GM21367 (cell line): ENCODE measurements around the gene PLA2G12A.
A peak's percentile ranks its signal among the peaks of the same experiment; 100 is the strongest.
"Not testable (repeated sequence)": the region's sequence is repeated elsewhere in the genome, so short reads cannot be mapped to it uniquely, and the experiment has no call there.

Experiments used
- ATAC-seq: cut with Tn5 transposase; IDR thresholded peaks from one replicate; pipeline ENCODE4 v1.9.1; 2021; ENCODE audit not compliant: unreplicated experiment

Gene PLA2G12A

GRCh38 chr4:109682875-109683274 is 47.0 kb downstream of the PLA2G12A start:
- ATAC-seq: no peak

- not testable (repeated sequence) for ATAC-seq
These were observed 50.9 kb downstream of the PLA2G12A start for GRCh38 chr4:109678925-109679324.

GRCh38 chr4:109678472-109678871 is 51.4 kb downstream of the PLA2G12A start:
- not testable (repeated sequence) for ATAC-seq

GRCh38 chr4:109676886-109677285 is 53.0 kb downstream of the PLA2G12A start:
- ATAC-seq: no peak

GRCh38 chr4:109675843-109676242 is 54.0 kb downstream of the PLA2G12A start:
- ATAC-seq: no peak

- peak; percentile 67 for ATAC-seq
These were observed 54.7 kb downstream of the PLA2G12A start for GRCh38 chr4:109675181-109675580.

- no peak for ATAC-seq
These were observed 56.6 kb downstream of the PLA2G12A start for GRCh38 chr4:109673303-109673702.

GRCh38 chr4:109672169-109672930 is 57.5 kb downstream of the PLA2G12A start:
- no peak for ATAC-seq

- ATAC-seq: no peak
These were observed 58.5 kb downstream of the PLA2G12A start for GRCh38 chr4:109671350-109671749.

- ATAC-seq: no peak
These were observed 63.9 kb downstream of the PLA2G12A start for GRCh38 chr4:109665783-109666485.

- ATAC-seq: no peak
These were observed 67.1 kb downstream of the PLA2G12A start for GRCh38 chr4:109662771-109663170.

GRCh38 chr4:109662116-109662515 is 67.8 kb downstream of the PLA2G12A start:
- no peak for ATAC-seq
